Stimulated activated naive B cell treated with anti-CD40 and anti-IgM and Interleukin-4, amounts not matched to agents 10 μg/mL and 1 μg/mL and 100 μg/mL, for 72 hours (primary cell): ENCODE measurements around the gene FLT3.

Experiments used
- ATAC-seq, 2 donors: fragments of 150-1000 bp; cut with Tn5 transposase; replicated peaks; 2 replicates each; pipeline ENCODE4 v1.10.0; 2021; ENCODE audit warnings: moderate library complexity in 1 of 2
- DNase-seq: peaks from one replicate; pipeline ENCODE4 v3.0.0; 2021
- H3K27ac Mint-ChIP-seq: one replicate; pipeline ENCODE4 v1.8.0; 2022; ENCODE audit warnings: mild to moderate bottlenecking, mixed read lengths
- H3K27me3 Mint-ChIP-seq, 2 donors: one replicate each; pipeline ENCODE4 v1.8.0; 2022; ENCODE audit warnings: mixed read lengths in 2 of 2
- H3K36me3 Mint-ChIP-seq, 2 donors: one replicate each; pipeline ENCODE4 v1.8.0; 2022; ENCODE audit warnings: mixed read lengths in 2 of 2, mild to moderate bottlenecking in 1 of 2
- H3K4me1 Mint-ChIP-seq, 2 donors: one replicate each; pipeline ENCODE4 v1.8.0; 2022; ENCODE audit warnings: mixed read lengths in 2 of 2, mild to moderate bottlenecking in 1 of 2
- H3K4me3 Mint-ChIP-seq, 2 donors: one replicate each; pipeline ENCODE4 v1.8.0; 2022; ENCODE audit warnings: mild to moderate bottlenecking in 2 of 2, mixed read lengths in 2 of 2, moderate library complexity in 1 of 2
- H3K9me3 Mint-ChIP-seq, 2 donors: one replicate each; pipeline ENCODE4 v1.8.0; 2022; ENCODE audit warnings: mixed read lengths in 2 of 2, mild to moderate bottlenecking in 1 of 2

The FLT3 gene

GRCh38 chr13:27953676-27954405 lies 146.5 kb downstream of the FLT3 start:
- ATAC-seq (peak; percentile 91 to 93), DNase-seq (peak; percentile 67)
- no peaks in the 10 kb centered on the region for H3K36me3 Mint-ChIP-seq
- H3K4me1 Mint-ChIP-seq, result peaks cover 9 to 15% of the 10 kb centered on the region in 2 donors
- peak overlapping the region; percentile 91 for H3K27ac Mint-ChIP-seq
- H3K27me3 Mint-ChIP-seq, result peaks cover 38 to 65% of the 10 kb centered on the region in 2 donors
- peak overlapping the region; percentile 84 to 85 for H3K4me3 Mint-ChIP-seq
- peaks cover 3 to 4% of the 10 kb centered on the region in 2 donors for H3K9me3 Mint-ChIP-seq
